Activated CD8-positive, alpha-beta memory T cell treated with anti-CD3 and anti-CD28 coated beads for 1 hour (primary cell): ENCODE measurements around the gene ZNF385B.

ENCODE experiments used
- DNase-seq, 2 donors: peaks; one replicate each; pipeline ENCODE4 v3.0.0-alpha.2; 2020; ENCODE audit warnings: low read depth in 1 of 2; ENCODE audit errors: extremely low read depth in 1 of 2

The ZNF385B gene

DNA sequence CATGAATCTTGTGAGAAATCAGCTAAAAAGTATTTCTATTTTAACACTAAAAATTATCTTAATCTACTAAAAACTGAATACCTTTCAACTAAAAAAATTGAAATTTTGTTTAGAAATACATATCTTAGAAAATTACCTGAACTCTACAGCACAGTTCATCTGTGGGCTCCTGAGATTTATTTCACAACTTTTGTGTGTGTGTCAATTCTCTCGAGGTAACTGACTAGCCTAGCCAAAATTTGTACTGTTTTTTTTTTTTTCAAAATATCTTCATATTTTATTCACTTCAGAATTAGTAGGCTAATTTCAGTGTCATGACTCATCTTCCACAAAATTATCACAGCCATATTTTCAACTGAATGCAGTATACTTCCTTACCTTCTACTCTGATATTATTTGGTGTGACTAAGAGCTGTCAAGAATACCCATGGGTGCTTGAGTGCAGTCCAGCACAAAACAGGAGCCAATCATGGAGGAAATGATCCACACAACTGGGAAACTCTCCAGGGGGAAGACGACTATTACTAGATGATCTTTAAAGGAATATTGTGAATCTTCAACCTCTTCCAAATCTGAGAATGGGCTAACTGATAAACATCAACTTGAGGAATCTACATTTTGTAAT, 174.6 kb downstream of the ZNF385B start:
- no peak for DNase-seq

- no peak for DNase-seq
Observed at GRCh38 chr2:179686069-179686468, 175.3 kb downstream of the ZNF385B start.

- no peak for DNase-seq
Observed at GRCh38 chr2:179685146-179685545, 176.3 kb downstream of the ZNF385B start.

- no peak for DNase-seq
Observed at GRCh38 chr2:179682756-179683155, 178.7 kb downstream of the ZNF385B start.

DNA sequence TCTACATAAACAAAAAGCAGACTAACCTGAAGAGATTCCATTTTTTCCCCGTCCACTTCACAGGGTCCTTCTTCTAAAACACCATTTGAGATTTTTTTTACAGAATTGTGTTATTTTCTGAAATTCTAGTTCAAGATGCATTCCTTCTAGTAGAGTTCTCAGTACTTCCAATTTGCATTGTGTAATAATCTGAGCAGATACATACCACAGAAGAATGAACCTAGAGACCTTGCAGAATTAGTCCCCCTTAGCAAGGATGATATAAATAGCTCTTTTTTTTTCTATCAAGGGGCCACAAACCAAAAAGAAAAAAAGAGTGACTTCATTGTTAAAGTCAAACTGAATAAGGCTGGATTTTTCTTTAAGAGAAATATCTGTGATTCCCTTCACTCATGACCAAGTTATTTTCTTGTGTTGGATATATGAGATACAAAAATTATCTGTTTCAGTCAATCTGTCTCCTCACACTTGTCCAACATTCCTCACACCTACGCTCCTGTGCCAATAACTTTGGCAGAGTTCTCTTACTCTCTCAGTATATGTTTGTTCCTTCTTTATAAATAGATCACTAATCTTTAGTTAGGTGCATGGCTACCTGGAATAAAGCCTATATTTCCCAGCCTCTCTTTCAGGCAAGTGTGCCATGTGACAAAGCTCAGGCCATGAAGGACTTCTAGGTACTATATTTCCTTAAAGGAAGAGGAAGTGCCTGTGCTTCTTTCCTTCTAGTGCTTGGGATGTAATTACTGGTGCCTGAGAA, 183.5 kb downstream of the ZNF385B start:
- no peak for DNase-seq

GRCh38 chr2:179677077-179677688, 184.2 kb downstream of the ZNF385B start:
- DNase-seq, result no peak

DNA sequence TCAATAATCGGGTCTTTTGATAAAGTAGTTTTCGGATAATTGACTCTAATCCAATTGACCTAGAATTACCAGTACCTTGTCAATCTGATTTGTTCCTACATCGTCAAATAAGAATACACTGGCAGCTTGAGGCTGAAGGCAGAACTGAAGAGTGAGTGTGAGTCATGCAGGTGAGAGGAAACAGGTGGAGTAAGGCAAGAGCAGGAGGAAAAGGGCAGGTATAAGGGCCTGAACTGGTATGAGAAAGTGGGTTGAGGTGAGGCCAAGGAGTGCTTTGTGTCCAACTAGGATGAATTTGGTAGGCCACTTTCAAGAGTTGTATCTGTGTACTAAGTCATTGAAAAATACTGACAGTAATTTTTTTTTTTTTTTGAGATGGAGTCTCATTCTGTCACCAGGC, 186.0 kb downstream of the ZNF385B start:
- DNase-seq, result no peak

DNA sequence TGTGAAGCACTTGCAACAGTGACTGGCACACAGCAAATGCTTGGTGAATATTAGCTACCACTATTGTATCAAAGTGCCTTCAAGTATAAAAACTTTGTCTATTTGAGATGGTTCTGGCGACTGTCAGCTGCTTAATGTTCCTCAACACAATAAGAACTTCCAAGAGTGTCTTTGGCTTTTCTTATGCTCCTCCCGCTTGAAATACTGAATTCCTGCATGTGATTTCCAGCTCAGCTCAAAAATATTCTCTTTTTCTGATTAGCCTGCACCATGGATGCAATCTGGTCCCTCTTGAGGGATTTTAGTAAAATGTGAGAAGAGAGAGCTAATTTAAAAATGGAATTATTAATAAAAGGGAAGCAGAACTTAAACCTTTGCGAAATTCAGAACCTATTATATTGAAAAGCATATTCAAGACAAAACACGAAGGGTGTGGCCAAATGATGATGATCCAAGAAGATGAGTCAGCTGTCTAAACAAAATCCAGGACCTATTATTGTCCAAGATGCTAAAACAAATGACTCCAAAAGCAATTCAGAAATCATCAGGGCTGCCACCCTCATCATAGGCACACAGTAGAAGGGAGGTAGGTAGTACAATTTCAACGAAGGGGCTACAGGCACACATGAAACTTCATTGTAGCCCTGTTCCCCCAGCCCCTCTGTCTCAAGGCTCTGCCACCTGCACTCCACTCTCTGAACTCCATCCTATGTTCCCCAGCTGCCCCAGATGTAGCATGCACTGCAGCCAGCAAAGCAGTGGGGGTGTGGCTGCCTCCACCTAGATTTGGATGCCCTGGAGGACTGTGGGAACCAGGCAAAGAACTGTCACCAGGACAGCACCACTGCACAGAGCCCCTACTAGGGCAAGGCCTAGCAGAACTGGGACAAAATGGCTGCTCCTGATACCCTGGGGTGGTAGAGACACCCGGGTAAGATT, 190.1 kb downstream of the ZNF385B start:
- no peak for DNase-seq

DNA sequence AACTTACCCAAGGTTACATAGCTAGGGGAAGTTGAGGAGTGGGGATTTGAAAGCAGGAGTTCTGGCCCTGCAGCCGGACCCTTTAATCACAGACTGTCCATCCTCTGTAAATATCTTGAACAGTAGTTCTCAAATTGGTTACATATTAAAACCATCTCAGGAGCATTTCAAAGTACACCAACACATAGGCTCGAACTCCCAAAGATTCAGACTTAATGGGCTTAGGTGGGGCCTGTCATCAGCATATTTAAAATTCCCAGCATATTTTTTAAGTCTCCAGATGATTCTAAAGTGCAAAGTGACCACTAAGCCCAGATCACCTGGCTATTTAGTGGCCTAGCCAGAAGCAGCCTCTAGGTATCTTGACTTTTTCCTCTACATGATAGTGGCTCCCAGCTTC, 192.2 kb downstream of the ZNF385B start:
- DNase-seq, result no peak

DNA sequence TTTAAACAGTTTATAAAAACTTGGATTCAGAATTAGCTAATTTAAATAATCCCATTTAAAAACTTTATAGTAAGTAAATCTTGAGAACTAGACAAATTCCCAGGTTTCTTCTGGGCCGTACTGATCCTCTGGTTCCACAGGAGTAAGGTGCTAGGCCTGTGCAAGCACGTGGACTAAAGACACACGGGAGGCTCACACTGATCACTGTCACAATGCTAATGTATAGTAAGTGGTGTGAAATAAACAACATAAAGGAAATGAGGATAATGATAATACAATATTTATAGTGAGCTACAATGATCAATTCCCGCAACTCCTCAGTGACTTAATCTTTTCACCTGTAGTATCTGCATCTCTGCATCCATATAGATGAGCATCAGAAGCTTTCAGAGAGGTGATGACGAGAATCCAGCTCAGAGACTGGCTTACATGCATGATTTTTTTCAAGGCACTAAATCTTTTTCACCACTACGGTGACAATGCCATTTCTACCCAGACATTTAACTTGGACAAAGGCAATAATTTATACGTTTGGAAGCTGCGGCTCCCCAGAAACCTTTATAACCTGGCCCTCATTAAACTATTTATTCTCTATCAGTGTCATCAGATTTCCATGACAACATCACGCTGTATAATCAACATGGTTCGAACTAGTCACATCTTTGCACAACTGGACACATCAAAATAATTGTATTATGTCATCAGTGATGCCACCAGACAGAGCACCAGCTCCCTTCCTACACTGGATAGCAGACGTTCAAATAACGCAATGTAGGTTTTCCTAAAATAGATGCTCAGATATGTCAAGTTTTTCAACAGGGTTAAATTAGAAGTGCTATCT, 196.2 kb downstream of the ZNF385B start:
- DNase-seq, result no peak

GRCh38 chr2:179661986-179662385, 199.4 kb downstream of the ZNF385B start:
- no peak for DNase-seq

DNA sequence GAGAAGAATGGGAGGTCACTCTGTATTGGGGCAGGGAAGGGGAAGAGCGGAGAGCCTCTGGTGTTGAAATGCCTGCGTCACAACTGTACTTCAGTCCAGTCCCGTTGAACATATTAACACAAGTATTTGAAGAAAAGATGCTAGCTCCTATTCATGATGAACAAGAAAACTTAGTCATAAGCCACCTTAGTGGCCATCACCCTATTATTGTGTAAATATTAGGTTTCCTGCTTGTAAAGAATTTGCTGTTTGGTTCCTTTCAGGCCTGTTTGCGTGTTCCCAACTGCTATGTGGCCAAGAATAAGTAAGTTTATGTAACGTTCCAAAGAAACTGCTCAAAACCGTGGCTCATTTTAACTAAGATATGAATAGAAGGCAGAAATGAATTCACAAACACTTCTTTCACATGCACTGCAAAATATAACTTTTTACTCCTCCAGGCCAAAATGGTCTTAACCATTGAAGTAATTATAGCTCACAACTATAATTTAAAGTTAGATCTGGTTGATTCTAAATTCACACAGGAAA, 204.3 kb downstream of the ZNF385B start:
- DNase-seq, result no peak

DNA sequence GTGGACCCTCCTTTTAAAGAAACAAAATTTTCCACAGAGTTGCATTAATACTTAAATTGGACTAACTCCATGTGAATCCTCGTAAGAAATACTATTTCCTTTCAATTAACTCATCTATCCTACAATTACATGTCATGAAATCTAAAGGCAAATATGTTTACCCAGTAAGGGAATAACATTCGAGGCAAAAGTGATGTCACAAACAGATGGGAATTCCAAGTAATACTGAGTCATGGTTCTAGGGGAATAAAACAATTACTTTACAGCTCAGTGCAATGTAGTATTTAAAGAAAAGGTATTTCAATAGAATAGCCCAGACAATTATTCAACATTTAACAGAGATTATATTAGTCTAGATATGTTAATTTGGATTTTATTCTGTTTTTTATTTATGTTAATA, 205.8 kb downstream of the ZNF385B start:
- DNase-seq, result no peak

GRCh38 chr2:179654806-179655205, 206.6 kb downstream of the ZNF385B start:
- no peak for DNase-seq

- DNase-seq, result no peak
Observed at GRCh38 chr2:179652296-179652695, 209.1 kb downstream of the ZNF385B start.

DNA sequence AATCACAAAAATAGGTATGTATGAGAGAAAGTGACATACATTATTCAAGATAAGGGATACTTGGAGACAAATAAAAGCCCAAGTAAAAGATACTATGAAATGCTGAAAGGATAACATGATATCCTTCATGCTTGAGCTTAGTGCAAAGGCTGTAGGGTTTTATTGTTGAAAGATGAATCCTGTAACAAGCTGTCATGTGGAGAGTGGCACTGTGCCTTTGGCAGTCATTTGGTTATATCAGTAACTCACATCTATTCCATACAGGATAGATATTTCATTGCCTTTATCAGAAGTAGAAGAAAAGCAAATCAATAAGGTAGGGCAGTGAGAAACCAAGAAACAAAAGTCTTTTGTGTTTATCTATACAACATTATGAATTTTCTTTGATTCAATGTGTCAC, 211.0 kb downstream of the ZNF385B start:
- DNase-seq, result no peak

DNA sequence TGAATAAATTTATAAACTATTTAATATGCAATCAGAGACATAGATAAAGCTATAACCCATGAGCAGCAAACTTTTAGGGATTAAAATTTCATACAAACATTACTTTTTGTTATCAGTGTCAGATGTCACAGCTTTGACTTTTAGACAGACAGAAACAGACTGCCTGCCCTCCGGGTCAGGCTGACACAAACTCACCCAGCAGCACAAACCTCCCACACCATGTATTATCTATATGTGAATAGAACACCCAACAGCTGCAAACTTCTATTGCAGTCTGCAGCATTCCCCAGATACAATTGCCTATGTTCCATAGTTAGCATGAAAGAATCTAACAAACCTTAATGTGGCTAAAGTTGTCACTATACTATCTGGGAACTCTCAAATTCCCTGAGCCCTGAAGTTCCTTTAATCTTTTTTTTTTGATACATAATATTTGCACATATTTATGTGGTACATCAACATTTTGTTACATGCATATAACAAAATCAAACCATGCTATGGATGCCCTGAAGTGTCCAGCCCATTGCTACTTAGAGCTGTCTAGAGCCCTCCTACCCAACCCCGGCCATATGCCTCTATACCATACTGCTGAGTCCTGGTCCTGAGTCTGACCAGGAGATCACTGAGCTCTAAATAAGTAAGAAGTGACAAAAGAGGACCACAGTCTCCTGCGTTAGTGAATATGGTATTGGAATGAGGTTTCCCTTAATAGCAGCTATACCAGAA, 214.4 kb downstream of the ZNF385B start:
- no peak for DNase-seq

DNA sequence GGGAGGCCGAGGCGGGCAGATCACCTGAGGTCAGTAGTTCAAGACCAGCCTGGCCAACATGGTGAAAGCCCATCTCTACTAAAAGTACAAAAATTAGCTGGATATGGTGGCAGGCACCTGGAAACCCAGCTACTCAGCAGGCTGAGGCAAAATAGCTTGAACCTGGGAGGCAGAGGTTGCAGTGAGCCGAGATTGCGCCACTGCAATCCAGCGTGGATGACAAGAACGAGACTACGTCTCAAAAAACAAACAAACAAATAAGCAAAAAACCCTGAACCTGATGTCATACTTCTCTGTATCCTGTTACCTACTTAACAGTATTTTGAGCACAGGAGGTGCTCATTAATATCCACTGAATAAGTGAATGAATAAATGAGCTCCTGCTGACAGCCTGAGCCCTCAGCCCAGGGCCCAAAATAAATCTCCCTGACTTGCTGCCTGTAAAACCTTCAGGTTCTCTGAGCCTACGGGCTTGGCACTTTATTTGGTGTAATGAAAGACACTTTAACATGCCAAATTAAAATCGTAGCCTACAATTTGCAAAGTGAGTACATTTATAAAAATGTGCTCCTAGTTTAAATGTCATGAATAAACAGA, 215.1 kb downstream of the ZNF385B start:
- no peak for DNase-seq

- no peak for DNase-seq
Observed at GRCh38 chr2:179645047-179645446, 216.4 kb downstream of the ZNF385B start.
